Measurements from ENCODE around the gene ATP13A1. TPM values are rescaled to one million over a fixed set of nuclear protein-coding genes. Genes with fewer than 3 reads are reported as not detected.

ATP13A1 gene
- total RNA-seq, 2 experiments from 2014 or later = 58.3 to 122 TPM

- H3K36me3 ChIP-seq (ENCODE audit: insufficient read depth, low read length) = peaks cover 92% of the 10 kb centered on the region
- intact Hi-C loops (cut with micrococcal nuclease; ENCODE audit: unreplicated experiment) = no loop called here
- H2AFZ ChIP-seq (ENCODE audit: low read length) = no peak overlapping the region
- CTCF ChIA-PET (ENCODE audit: unreplicated experiment) = no interaction called here
- no TSS peak for BruUV-seq (replicated peaks)
- no peak for TF ChIP-seq EZH2phosphoT487 (IDR thresholded peaks at IDR 0.05; ENCODE audit: borderline replicate concordance, low read depth, low read length)
- TF ChIP-seq CTCF (conservative IDR thresholded peaks at IDR 0.05; ENCODE audit: low read length) = no peak
- POLR2A ChIA-PET = no interaction called here
- H3K4me3 ChIP-seq (ENCODE audit: low read depth, low read length, poor library complexity, severe bottlenecking) = no peak overlapping the region
- H3K9me2 ChIP-seq (ENCODE audit: insufficient read depth, low read length) = no peaks in the 10 kb centered on the region
- peaks cover 7% of the 10 kb centered on the region; the same call in 1 of the 2 replicates for H4K20me1 ChIP-seq (ENCODE audit: insufficient read depth, low read length)
- H3K27ac ChIP-seq (ENCODE audit: low read depth, low read length, poor library complexity, severe bottlenecking) = no peak overlapping the region
- DNase-seq (ENCODE audit: low spot score) = no peak
- H3K79me2 ChIP-seq (ENCODE audit: insufficient read depth, low read depth, low read length) = peaks cover 10% of the 10 kb centered on the region
- H3K9me3 ChIP-seq (ENCODE audit: low read length) = no peaks in the 10 kb centered on the region
- H3K4me1 ChIP-seq (ENCODE audit: insufficient read depth, low read length, poor library complexity, severe bottlenecking) = peaks cover 8% of the 10 kb centered on the region
- no peak overlapping the region for H3K4me2 ChIP-seq (ENCODE audit: low read length)
Measured at GRCh38 chr19:19656451-19657396, 6.8 kb downstream of the ATP13A1 start.

- peaks cover 94% of the 10 kb centered on the region for H3K36me3 ChIP-seq (ENCODE audit: insufficient read depth, low read length)
- no peak overlapping the region for H3K4me3 ChIP-seq (ENCODE audit: low read depth, low read length, poor library complexity, severe bottlenecking)
- intact Hi-C loops (cut with micrococcal nuclease; ENCODE audit: unreplicated experiment) = no loop called here
- H3K9me2 ChIP-seq (ENCODE audit: insufficient read depth, low read length) = no peaks in the 10 kb centered on the region
- no peaks in the 10 kb centered on the region for H4K20me1 ChIP-seq (ENCODE audit: insufficient read depth, low read length)
- H3K79me2 ChIP-seq (ENCODE audit: insufficient read depth, low read depth, low read length) = peaks cover under 1% of the 10 kb centered on the region
- ChIA-PET CTCF (ENCODE audit: unreplicated experiment) (no interaction called here), POLR2A (interaction anchor here (0.6 kb wide), 1 partner anchor 133 kb away, joined by 3 read pairs; no protein-coding TSS in a partner anchor)
- no peak overlapping the region for H2AFZ ChIP-seq (ENCODE audit: low read length)
- BruUV-seq (replicated peaks) = no TSS peak
- no peaks in the 10 kb centered on the region for H3K9me3 ChIP-seq (ENCODE audit: low read length)
- H3K27ac ChIP-seq (ENCODE audit: low read depth, low read length, poor library complexity, severe bottlenecking) = no peak overlapping the region
- no peak for DNase-seq (ENCODE audit: low spot score)
- TF ChIP-seq CTCF (conservative IDR thresholded peaks at IDR 0.05; ENCODE audit: low read length) (no peak), EZH2phosphoT487 (IDR thresholded peaks at IDR 0.05; ENCODE audit: borderline replicate concordance, low read depth, low read length) (no peak)
- H3K4me1 ChIP-seq (ENCODE audit: insufficient read depth, low read length, poor library complexity, severe bottlenecking) = no peaks in the 10 kb centered on the region
- H3K4me2 ChIP-seq (ENCODE audit: low read length) = no peak overlapping the region
Measured at GRCh38 chr19:19655641-19656343, 7.7 kb downstream of the ATP13A1 start.
